GM18526 (cell line): ENCODE results near the gene ALDH4A1.

Source experiments
- POLR2A ChIP-seq: IDR thresholded peaks from 3 replicates; pipeline ENCODE4 v1.6.1; 2011; ENCODE audit not compliant: insufficient read length; ENCODE audit errors: extremely low read depth

The ALDH4A1 gene

DNA sequence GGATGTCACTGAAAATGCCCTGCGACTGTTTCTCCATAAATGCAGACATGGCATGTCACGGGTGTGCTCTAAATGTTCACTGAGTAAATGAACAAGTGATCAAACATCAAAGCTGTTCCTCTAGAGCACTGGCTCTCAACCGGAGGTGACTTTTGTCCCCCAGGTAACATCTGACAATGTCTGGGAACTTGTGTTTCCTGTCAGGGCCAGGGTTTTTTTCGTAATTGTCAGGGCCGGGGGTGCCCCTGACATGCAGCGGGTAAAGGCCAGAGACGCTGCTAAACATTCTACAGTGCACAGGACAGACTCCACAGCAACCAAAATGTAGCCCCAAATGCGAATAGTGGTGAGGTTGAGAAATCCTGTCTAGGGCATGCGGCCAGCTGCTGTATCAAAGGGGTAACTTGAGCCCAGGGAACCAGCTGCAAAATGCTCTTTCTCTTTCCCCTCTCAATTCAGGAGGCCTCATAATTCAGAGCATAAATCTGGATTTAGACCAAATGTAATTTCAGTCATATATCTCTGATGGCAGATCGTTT, 2.0 kb downstream of the ALDH4A1 start:
- no peak for TF ChIP-seq POLR2A

DNA sequence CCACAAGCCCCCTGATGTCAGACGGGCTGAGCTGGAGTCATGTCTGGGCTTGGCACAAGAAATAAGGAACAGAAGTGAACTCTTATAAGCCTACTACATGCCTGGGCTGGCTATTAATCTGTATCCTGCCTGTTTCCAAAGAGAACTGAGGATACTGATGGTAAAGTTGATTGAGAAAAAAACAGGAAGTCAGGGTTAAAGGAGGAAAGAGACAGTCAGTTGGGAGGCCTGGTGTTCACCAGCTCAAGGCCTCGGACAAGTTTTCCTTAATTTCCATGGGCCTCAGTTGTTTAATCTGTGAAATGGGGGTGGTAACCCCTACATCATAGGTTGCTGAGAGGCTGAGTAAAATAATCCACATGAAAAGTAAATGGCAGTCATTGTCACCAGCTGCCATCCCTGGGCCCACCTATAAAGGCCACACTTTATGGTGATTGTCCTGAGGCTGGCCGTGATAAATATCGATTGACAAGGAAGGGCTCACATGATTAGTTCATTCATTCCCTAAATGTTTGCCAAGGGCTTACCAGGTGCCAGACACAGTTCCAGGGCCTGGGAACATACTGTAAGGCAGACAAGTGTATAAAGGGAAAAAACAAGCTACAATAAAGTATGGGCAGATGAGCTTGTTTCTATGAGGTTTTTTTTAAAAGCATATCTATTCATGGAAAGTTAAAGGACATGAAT, 2.8 kb downstream of the ALDH4A1 start:
- TF ChIP-seq POLR2A, result no peak

DNA sequence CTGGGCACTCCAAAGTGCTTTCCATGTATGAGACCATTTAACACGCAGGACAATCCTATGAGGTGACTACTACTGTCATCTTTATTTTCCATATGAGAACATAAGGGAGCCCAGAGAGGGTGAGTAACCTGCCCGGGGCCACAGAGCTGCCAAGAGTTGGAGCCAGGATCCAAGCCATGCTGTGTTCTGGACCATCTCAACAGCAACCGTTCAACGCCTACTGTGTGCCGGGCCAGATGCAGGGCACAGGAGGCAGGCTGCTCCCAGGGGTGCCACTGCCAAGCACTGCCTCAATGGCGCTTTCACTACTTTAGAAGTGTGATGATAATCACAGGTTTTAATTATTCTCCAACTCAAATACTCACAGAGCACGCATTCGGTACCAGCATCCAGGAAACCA, 3.8 kb downstream of the ALDH4A1 start:
- no peak for TF ChIP-seq POLR2A

DNA sequence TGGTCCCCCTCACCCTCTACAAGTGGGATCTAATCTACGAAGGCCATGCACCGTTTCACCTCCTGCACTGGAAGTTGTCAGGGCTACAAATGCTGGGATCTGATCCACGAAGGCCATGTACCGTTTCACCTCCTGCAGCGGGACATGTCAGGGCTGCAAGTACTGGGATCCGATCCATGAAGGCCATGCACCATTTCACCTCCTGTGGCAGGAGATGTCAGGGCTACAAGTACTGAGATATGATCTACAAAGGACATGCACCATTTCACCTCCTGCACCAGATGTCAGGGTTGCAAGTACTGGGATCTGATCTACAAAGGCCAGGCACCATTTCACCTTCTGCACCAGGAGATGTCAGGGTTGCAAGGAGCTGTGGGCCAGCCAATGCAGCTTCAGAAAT, 7.0 kb downstream of the ALDH4A1 start:
- TF ChIP-seq POLR2A, result no peak

DNA sequence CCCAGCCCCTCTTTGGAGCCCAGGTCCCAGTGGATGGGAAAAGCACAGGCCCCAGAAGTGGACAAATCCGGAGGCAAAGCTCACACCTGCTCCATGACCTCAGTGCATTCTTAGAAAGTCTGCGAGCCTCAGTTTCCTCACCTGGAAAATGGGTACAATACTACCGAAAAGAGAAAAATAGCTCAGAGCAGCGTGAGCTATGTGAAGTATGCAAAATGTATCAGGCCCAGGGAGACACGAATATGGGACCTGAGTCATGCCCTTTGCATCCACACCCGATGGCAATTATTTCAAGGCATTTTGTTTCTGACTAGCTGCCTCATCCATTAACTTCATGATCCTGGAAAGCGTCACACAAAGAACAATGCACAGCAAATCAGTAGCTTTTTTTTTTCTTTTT, 9.2 kb downstream of the ALDH4A1 start:
- no peak for TF ChIP-seq POLR2A

DNA sequence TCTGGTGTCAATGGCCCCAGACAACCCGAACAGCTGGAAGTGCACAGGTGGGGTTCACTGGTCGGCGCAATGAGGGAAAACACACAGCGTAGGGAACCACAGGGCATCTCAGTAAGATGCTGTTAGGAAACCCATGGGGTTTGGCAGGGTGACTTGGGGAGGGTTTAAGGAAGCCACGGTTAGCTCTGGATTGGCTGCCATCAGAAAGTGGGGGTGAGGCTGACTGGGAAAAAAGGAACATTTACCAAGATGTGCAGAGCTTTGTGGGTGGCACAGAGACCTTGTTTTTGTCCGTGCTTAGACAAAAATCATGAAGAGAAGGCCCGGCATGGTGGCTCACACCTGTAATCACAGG, 11.0 kb downstream of the ALDH4A1 start:
- TF ChIP-seq POLR2A, result no peak

DNA sequence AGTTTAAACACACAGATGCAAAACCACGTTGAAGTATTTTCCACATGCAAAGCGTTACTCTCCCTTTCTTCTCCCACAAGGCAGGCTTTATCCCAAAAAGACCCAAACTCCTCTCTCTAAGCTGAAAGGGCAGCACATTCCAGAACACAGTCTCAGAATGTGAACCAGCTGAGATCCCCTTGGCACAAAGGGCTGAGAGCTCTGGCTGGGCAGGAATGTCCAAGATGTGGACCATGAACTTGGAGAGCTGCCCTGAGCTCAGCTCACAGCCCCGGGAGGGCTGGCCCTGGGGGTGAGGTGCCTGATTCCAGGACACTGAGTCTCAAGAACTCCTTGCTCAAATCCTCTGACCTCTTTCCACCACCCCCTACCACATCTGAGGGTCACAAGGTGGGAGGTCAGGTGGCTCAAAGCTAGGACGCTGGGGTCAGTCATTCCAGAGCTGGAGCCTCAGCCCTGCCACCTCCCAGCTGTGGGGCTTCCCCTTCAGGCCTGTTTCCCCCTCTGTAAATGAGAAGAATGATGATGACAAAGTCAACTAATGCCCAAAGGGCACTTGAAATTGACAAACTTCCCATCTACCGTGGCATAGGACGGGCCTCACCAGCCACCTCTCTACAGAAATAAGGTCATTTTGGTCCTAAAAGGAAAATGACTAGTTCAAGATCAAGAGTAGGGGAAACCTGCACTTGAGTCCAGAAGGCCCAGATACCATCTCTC, 11.5 kb downstream of the ALDH4A1 start:
- TF ChIP-seq POLR2A, result no peak

DNA sequence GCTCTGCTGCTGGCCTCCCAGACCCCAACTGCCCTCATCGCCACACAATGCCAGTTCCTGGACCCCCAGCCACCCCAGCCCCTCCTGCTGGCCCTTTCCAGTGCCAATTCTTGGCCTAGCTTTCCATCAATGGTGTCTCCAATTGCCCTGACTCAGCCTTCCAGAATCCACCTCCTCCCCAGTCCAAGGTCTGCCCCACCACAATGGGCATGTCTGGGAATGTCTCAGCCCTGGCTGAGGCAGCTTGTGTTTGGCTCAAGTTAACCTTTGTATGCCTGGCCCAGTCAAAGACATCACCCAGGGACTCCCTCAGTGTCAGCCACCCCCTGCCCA, 16.4 kb downstream of the ALDH4A1 start:
- TF ChIP-seq POLR2A, result no peak

DNA sequence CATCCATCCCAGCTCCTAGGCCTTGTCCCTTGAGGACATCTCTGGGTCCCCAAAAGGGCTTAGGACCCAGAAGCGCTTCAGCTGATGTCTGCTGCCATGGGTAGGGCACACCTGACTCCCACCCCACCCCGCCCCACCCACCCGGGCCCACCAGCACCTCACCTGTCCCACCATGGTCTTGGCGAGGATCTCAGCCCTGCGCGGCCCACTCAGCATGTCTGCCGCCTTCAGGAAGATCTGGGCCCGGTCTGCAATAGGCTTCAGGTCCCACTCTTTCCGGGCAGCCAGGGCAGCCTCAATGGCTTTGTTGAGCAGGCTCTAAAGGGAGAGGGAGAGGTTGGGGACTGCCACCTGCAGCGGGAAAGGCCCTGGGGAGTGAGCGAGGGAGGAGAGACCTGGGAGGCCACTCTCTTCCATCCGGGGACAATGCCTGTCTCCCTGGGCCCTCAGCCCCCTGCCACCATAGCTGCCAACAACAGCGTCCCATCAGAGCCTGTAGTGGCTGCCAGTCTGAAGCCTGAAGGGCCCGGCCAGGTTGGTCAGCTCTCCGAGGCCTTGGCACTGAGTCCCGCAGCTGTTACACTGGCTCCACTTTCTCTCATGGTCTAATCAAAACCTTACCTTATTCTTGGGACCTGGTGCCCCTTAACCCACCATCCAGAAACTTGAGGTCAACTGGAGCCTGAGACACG, 16.9 kb downstream of the ALDH4A1 start:
- TF ChIP-seq POLR2A, result no peak

DNA sequence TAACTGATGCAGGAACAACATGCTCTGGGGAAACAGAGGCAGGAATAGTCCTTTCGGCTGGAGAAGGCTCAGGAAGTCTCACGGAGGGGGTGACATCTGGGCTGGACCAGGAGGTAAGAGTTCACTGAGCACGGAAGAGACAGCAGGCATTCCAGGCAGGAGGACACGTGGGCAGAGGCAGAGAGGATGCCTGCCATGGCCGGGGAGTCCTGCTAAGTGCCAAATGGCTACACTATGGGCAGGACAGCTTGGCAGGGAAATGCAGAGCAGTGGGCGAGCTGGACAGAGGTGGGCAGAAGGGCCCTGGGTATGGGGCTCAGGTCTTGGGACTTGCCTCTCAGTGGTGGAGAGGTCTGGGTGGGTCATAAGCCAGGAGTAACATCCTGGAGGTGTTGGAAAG, 17.6 kb downstream of the ALDH4A1 start:
- no peak for TF ChIP-seq POLR2A

DNA sequence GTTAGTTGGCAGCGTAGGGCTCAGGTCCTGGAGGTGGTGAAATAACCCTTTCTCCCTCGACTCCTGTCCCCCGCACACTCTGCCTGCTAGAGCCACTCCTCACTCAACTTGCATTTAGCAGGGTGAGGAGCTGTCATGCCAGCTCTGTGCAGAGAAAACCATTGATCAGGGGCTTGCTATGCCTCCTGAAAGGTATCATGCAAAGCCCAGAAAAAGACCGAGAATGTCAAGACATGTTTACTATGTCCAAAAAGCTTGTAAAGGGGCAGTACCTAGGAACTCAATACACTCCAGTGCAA, 18.0 kb downstream of the ALDH4A1 start:
- TF ChIP-seq POLR2A, result no peak

DNA sequence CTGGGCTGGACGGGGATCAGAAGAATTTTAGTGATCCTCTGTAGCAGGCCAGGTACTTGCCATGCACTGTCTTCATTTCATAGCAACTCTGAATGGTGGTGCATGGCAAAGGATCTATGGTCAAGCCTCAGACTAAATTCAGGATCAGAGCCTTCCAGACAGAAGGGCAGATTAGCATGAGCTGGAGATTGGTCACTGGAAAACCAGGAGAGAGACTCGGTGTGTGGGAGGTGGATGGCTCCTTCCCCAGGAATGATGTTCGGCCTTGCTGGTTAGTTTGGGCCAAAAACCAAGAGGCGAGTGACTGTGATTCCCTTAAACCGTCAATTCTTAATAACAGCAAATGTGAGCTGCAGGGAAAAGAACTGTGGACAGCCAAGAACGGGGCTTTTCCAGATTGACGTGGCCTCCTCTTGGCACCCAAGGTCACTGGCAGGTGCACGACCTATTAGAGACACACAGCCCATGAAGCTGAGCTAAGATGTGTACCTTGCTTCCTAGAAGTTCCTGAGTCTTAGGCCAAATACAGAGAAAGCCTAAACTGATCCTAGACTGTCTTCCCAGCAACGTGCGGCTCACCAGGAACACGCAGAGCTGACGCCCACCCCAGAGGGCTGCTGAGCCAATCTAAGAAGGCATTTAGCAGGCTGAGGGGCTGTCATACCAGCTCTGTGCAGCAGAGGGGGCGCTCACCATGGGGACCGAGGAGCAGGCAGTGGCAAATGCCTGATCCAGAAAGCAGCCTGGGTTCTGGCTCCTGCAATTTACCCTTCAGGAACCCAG, 18.5 kb downstream of the ALDH4A1 start:
- TF ChIP-seq POLR2A, result no peak

DNA sequence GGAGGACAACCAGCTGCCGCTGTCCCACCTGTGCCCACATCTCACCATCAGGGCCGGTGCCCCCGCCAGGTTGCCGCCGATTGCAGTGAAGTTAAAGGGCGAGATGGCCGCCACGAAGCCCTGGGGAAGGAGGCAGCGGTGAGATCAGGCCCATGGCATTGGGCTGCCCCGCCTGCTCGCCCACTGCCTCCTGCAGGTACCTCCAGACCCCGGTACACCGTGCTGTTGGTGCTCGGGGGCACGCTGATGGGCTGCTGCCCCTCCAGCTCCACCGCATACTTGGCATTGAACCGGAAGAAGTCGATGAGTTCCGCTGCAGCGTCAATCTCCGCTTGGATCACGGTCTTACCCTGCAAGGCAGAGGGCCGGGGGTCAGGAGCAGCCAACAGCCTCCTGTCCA, 19.3 kb downstream of the ALDH4A1 start:
- no peak for TF ChIP-seq POLR2A

DNA sequence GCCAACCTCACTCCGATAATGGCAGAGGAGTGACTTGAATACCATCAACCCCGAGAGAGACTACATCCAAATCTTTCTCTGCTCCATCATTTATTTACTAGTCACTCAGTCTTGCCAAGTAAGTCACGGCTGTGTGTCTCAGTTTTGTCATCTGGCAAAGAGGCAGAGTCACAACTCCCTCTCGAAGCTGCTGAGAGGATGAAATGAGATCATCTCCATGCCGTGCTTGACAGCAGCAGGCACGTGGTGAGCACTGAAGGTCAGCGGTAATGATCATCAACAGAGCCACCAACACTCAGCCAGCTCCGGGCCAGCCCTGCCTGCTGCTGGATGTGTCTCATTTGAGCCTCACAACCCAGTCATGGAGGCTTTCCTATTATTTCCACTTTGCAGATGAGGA, 19.9 kb downstream of the ALDH4A1 start:
- TF ChIP-seq POLR2A, result no peak

DNA sequence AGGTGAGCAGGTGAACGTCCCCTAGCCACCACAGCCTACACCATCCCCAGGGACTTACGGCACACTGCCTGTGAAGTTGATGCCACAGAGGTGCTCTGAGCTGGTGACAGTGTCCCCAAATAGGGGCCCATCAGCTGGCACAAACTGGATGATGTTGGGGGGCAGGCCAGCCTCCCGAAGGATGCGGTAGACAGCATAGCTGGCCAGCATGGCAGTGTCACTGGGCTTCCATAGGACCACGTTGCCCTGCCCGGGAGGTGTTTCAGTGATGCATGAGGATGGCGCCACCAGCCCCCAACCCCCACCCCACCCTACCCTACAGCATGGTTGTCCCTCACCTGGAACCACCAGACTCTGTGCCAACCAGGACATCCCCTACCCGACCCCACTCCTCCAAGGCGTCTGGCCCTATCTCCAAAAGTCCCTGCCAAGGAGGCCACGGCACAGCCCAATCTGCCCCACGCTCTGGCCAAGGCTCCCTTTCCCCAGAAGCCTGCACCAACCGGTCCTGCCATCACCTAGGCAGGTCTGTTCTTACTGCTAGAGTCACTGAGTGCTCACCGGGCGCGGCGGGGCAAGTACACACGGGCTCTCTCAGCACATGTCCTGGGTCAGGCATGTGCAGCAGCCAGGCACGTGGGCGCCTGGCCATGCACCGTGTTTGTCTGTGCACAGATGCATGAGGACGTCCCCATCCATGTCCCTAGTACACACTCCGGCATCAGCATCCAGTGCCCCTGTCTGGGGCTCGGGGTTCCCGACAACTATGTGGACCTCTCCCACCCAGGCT, 20.5 kb downstream of the ALDH4A1 start:
- TF ChIP-seq POLR2A, result no peak
